Peyer's patch (tissue), 4 donors: Measurements from ENCODE around the gene AP1S2.

ENCODE experiments used
- CTCF ChIP-seq, 6 experiments: fragments of 450-650 bp in 4 of 6; fragments of 200-600 bp in 2 of 6; sonication (generic) in 1 of 6; IDR thresholded peaks; one replicate each; pipeline ENCODE4 v1.5.1; 2017 to 2019; ENCODE audit warnings: antibody characterized with exemption in 6 of 6, mild to moderate bottlenecking in 3 of 6, moderate library complexity in 1 of 6
- POLR2A ChIP-seq, 2 donors: fragments of 450-650 bp; IDR thresholded peaks; one replicate each; pipeline ENCODE4 v1.5.1; 2017; ENCODE audit warnings: antibody characterized with exemption in 2 of 2, mild to moderate bottlenecking in 2 of 2, moderate library complexity in 2 of 2

GRCh38 chrX:15881381-15881897, 26.8 kb upstream of the AP1S2 start:
- no peak for TF ChIP-seq CTCF (IDR thresholded peaks at IDR 0.05)
- no peak for TF ChIP-seq POLR2A (IDR thresholded peaks at IDR 0.05)
